ENCODE data around the gene MAP4K1. TPM values are rescaled to one million over a fixed set of nuclear protein-coding genes. Genes with fewer than 3 reads are reported as not detected.

The MAP4K1 gene
- polyA plus RNA-seq, 2 of the 4 experiments (the other 2 are of a cell fraction): 1.2 to 2.6 TPM

DNA sequence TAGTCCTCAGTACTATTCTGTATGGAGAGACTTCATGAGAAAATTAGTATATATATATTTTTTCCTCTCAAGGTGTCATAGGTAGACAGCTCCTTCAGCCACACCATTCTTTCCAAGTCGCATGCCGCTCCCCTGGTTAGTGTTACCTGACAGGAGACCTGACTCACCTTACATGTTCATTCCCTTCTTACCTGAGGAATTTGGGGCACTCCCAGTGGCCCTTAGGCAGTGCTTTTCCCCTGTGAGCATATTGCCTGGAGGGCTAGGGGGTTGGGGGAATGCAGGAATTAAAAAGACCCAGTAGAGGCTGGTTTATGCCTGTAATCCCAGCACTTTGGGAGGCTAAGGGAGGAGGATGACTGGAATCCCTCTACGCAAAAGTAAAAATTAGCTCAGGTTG, 20.7 kb upstream of the MAP4K1 start:
- FAIRE-seq: no peak
- Histone ChIP-seq H3K4me2 (no peak overlapping the region), H3K4me3 (no peak overlapping the region), H3K9me3 (no peaks in the 10 kb centered on the region), H3K27ac (peak overlapping the region in 1 of 2 experiments; percentile 45; a peak in 3 of 6 replicates), H3K4me1 (peaks cover 40% of the 10 kb centered on the region)
- 95% methylated on average over 3 of the region's 3 CpGs for WGBS (ENCODE audit: missing lambda C conversion rate)
- TF ChIP-seq BHLHE40 (IDR thresholded peaks at IDR 0.05; ENCODE audit: low read depth, low read length) (no peak), POLR2AphosphoS2 (conservative IDR thresholded peaks at IDR 0.05; ENCODE audit: low read length) (peak; percentile 82; the same call in 1 of the 2 replicates)
- no peak for DNase-seq (ENCODE audit: low read depth in 1 of 2, low spot score in 1 of 2)
- POLR2A ChIA-PET: interaction anchor here (1.0 to 2.1 kb wide), 3 partner anchors 9 to 45 kb away, joined by 3 to 9 read pairs (median 3); partner anchors contain the start of gene ACTN4
- ATAC-seq: no peak
- CTCF ChIA-PET: interaction anchor here (0.6 to 11.7 kb wide), 21 partner anchors 8 to 352 kb away, joined by 3 to 172 read pairs (median 31); partner anchors contain the start of genes ACTN4, EIF3K, FAM98C and MAP4K1

DNA sequence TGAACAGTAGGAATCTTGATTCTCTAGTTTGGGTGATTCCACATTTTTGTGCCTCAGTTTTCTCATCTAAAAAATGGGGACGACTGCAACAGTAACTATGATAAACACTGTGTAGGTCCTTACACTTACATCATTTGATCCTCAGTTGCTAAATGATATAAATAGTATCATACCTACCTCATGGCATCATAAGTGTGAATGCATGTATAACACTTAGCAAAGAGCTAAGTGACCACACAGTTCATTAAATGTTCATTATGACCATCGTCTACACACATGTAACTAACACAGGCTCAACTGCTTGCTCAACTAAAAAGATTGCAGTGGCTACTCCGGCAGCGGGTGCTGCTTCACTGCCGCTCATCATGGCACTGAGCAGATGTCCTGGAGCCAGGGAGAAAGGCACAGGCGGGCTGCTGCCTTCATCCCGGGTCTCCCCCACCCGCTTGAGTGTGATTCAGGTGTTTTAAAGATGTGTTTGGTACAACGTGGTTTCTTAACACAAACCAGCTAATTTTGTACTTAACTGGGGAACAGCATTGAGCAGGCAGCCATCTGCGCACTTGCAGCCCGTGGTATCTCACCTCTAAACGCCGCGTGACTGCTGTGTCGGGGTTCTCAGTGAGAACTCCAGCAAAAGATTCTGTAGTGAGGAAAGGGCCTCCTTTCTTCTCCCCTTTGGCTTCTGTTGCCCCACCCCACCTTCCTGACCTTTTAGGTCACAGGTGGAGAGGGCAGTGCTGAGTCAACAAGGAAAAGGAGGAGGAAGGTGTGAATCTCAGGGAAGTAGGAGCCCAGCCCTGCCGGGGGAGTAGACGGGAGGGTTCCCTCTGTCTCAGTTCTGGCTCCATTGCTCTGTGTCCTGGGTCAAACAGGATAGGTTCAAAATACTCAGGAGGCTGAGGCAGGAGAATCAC, 18.0 kb upstream of the MAP4K1 start:
- peak; percentile 98 for FAIRE-seq
- Histone ChIP-seq H3K27ac (peak overlapping the region; percentile 67 to 77), H3K4me1 (peaks cover 47% of the 10 kb centered on the region)

DNA sequence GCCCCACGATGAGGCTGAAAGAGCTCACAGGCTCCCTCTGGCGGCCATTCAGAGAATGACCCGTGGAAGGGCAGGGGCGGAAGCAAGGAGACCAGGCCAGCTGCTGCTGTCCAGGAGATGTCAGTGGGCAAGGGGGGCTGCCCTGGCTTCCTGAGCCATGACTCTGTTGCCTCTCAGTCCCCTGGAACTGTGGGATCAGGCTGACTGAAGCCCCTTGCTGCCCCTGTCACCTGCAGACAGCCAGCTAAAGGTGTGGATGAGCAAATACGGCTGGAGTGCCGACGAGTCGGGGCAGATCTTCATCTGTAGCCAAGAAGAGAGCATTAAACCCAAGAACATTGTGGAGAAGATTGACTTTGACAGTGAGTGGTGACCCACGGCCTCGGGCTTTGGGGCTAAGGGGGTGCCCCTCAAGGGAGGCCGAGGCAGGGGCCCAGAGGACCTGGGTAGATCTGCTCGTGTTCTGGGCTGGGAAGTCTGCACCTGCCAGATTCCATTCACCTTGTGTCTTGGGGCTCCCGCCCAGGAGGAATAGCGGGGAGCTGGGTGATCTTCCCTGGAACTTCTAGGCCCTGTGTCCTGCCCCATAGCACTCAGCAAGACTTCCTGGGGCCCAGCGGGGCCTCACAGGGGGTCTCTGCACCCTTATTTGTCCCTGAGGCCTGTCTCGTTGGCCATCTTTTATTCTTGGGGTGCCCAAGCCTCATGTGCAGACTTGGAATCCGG, 17.2 kb upstream of the MAP4K1 start:
- Histone ChIP-seq H3K27ac (peak overlapping the region; percentile 9 to 77; a peak in 3 of 6 replicates), H3K4me3 (no peak overlapping the region), H3K9me3 (no peaks in the 10 kb centered on the region), H3K4me2 (no peak overlapping the region), H3K4me1 (peaks cover 55% of the 10 kb centered on the region)
- ChIA-PET POLR2A (interaction anchor here (0.6 to 3.1 kb wide), 11 partner anchors 13 to 296 kb away, joined by 3 to 24 read pairs (median 5); partner anchors contain the start of genes ACTN4, EIF3K, FAM98C and MRPS12), CTCF (interaction anchor here (0.6 to 11.7 kb wide), 95 partner anchors 8 to 767 kb away, joined by 3 to 172 read pairs (median 6); partner anchors contain the start of genes ACTN4, CAPN12, EIF3K and FAM98C)
- 62% methylated on average over 17 of the region's 17 CpGs for WGBS (ENCODE audit: missing lambda C conversion rate)
- DNase-seq (ENCODE audit: low read depth in 1 of 2, low spot score in 1 of 2) (peak; percentile 80 to 93), ATAC-seq (peak; percentile 58 to 64; a peak in 5 of 6 replicates), FAIRE-seq (peak; percentile 85)
- TF ChIP-seq CEBPB (IDR thresholded peaks at IDR 0.05) (no peak), CHD4 (IDR thresholded peaks at IDR 0.05; ENCODE audit: borderline replicate concordance) (peak; percentile 80; the same call in 1 of the 2 replicates), SMC3 (IDR thresholded peaks at IDR 0.05) (peak; percentile 98), JUNB (IDR thresholded peaks at IDR 0.05) (no peak), KDM1A (IDR thresholded peaks at IDR 0.05; ENCODE audit: low read depth) (peak; percentile 93; the same call in 1 of the 2 replicates)
- TF ChIP-seq, protein P1, sequence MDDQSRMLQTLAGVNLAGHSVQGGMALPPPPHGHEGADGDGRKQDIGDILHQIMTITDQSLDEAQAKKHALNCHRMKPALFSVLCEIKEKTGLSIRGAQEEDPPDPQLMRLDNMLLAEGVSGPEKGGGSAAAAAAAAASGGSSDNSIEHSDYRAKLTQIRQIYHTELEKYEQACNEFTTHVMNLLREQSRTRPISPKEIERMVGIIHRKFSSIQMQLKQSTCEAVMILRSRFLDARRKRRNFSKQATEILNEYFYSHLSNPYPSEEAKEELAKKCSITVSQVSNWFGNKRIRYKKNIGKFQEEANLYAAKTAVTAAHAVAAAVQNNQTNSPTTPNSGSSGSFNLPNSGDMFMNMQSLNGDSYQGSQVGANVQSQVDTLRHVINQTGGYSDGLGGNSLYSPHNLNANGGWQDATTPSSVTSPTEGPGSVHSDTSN (IDR thresholded peaks at IDR 0.05): no peak
- TF ChIP-seq, protein P2, sequence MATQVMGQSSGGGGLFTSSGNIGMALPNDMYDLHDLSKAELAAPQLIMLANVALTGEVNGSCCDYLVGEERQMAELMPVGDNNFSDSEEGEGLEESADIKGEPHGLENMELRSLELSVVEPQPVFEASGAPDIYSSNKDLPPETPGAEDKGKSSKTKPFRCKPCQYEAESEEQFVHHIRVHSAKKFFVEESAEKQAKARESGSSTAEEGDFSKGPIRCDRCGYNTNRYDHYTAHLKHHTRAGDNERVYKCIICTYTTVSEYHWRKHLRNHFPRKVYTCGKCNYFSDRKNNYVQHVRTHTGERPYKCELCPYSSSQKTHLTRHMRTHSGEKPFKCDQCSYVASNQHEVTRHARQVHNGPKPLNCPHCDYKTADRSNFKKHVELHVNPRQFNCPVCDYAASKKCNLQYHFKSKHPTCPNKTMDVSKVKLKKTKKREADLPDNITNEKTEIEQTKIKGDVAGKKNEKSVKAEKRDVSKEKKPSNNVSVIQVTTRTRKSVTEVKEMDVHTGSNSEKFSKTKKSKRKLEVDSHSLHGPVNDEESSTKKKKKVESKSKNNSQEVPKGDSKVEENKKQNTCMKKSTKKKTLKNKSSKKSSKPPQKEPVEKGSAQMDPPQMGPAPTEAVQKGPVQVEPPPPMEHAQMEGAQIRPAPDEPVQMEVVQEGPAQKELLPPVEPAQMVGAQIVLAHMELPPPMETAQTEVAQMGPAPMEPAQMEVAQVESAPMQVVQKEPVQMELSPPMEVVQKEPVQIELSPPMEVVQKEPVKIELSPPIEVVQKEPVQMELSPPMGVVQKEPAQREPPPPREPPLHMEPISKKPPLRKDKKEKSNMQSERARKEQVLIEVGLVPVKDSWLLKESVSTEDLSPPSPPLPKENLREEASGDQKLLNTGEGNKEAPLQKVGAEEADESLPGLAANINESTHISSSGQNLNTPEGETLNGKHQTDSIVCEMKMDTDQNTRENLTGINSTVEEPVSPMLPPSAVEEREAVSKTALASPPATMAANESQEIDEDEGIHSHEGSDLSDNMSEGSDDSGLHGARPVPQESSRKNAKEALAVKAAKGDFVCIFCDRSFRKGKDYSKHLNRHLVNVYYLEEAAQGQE (IDR thresholded peaks at IDR 0.05): no peak
- TF ChIP-seq, protein P3, sequence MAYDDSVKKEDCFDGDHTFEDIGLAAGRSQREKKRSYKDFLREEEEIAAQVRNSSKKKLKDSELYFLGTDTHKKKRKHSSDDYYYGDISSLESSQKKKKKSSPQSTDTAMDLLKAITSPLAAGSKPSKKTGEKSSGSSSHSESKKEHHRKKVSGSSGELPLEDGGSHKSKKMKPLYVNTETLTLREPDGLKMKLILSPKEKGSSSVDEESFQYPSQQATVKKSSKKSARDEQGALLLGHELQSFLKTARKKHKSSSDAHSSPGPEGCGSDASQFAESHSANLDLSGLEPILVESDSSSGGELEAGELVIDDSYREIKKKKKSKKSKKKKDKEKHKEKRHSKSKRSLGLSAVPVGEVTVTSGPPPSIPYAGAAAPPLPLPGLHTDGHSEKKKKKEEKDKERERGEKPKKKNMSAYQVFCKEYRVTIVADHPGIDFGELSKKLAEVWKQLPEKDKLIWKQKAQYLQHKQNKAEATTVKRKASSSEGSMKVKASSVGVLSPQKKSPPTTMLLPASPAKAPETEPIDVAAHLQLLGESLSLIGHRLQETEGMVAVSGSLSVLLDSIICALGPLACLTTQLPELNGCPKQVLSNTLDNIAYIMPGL (CRISPR knock-in tag; IDR thresholded peaks at IDR 0.05; ENCODE audit: borderline replicate concordance): no peak
- TF ChIP-seq, protein P4, sequence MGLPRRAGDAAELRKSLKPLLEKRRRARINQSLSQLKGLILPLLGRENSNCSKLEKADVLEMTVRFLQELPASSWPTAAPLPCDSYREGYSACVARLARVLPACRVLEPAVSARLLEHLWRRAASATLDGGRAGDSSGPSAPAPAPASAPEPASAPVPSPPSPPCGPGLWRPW (IDR thresholded peaks at IDR 0.05): no peak

More for the DNA sequence above, 18.0 kb upstream of the MAP4K1 start:
- 79% methylated on average over 17 of the region's 17 CpGs for WGBS (ENCODE audit: missing lambda C conversion rate)
- H3K4me2 ChIP-seq: peak overlapping the region; percentile 26; the same call in 2 of the 3 replicates
- no peak for DNase-seq (ENCODE audit: low read depth in 1 of 2, low spot score in 1 of 2)
- TF ChIP-seq, protein P2 (IDR thresholded peaks at IDR 0.05): no peak
- peak; percentile 29 for TF ChIP-seq CHD4 (IDR thresholded peaks at IDR 0.05; ENCODE audit: borderline replicate concordance)
- no peak for TF ChIP-seq POLR2A (IDR thresholded peaks at IDR 0.05; ENCODE audit: low read length)
- TF ChIP-seq, protein P5, sequence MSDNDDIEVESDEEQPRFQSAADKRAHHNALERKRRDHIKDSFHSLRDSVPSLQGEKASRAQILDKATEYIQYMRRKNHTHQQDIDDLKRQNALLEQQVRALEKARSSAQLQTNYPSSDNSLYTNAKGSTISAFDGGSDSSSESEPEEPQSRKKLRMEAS (IDR thresholded peaks at IDR 0.05): 0 out of 2 replicates have a peak, but pooled peaks have one; percentile 22
- 0 out of 2 replicates have a peak, but pooled peaks have one; percentile 30 for TF ChIP-seq POLR2AphosphoS2 (conservative IDR thresholded peaks at IDR 0.05; ENCODE audit: low read length)
- ATAC-seq: no peak
- H3K4me3 ChIP-seq: no peak overlapping the region
- ChIA-PET POLR2A (interaction anchor here (1.3 to 3.1 kb wide), 3 partner anchors 12 to 295 kb away, joined by 4 to 18 read pairs (median 4); partner anchors contain the start of genes ACTN4, FAM98C, MRPS12 and SARS2), CTCF (interaction anchor here (0.6 to 11.7 kb wide), 83 partner anchors 8 to 892 kb away, joined by 3 to 172 read pairs (median 7); partner anchors contain the start of genes ACTN4, CAPN12, EIF3K and FAM98C)
- no peaks in the 10 kb centered on the region for H3K9me3 ChIP-seq
